ENCODE measurements around the gene SPOUT1.

DNA sequence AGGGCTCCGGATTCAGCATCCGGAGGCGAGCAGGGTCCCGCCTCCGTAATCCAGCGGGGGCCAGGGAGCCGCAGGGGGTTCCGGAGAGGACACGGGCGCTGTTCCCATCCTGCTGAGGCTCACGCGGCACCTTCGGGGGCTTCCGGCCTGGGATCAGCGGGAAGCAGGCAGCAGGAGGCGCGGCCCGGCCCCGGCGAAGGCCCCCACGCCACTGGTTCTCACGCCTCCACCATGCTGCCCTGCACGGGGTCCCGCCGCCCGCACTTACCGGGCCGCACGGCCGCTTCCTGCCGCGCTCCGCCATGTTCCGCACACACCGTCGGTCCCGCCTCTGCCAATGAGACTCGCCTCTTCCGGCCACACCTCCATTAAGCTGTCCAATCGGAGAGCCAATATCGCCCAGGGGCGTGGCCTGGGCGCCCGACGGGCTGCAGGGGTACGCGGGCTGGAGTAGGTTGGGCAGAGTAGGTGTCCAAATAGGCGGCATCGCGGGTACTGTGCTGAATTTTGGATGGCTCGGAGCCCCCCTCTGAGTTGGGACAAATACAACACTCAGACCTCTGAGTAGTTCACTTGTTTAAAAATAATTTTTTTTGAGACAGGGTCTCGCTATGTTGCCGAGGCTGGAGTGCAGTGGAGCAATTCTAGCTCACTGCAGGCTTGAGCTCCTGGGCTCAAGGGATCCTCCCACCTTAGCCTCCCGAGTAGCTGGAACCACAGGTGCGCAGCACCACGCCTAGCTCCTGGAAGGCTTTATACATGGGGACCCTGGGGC is at the start of gene SPOUT1:
- TF ChIP-seq EZH2 (IDR thresholded peaks at IDR 0.05; ENCODE audit: insufficient read depth, poor library complexity, severe bottlenecking) (no peak), EZH2phosphoT487 (IDR thresholded peaks at IDR 0.05; ENCODE audit: insufficient read depth, low read depth) (no peak)

Measured in GM23248 (cell line).